CD4-positive, alpha-beta T cell treated with Interleukin-17A for 1 hour (primary cell): ENCODE data around the gene ADSL.

Source experiments
- DNase-seq: peaks from one replicate; pipeline ENCODE4 v3.0.0-alpha.2; 2020

Gene ADSL

GRCh38 chr22:40420341-40421081 lies 74.2 kb downstream of the ADSL start:
- no peak for DNase-seq

DNA sequence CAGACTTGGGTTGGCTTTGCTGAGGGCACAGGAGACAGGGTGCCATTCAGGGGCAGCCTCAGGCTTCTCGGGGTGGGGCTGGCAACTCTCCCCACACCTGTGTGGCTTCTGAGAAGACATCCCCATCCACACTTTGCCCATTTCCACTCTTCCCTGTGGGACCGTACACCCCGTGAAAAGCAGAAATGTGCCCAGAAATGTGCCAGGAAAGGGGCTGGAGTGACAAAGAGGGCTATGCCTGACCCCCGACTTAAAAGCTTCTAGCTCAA lies 74.7 kb downstream of the ADSL start:
- no peak for DNase-seq

- no peak for DNase-seq
Observed at GRCh38 chr22:40421941-40422340, 75.6 kb downstream of the ADSL start.

DNA sequence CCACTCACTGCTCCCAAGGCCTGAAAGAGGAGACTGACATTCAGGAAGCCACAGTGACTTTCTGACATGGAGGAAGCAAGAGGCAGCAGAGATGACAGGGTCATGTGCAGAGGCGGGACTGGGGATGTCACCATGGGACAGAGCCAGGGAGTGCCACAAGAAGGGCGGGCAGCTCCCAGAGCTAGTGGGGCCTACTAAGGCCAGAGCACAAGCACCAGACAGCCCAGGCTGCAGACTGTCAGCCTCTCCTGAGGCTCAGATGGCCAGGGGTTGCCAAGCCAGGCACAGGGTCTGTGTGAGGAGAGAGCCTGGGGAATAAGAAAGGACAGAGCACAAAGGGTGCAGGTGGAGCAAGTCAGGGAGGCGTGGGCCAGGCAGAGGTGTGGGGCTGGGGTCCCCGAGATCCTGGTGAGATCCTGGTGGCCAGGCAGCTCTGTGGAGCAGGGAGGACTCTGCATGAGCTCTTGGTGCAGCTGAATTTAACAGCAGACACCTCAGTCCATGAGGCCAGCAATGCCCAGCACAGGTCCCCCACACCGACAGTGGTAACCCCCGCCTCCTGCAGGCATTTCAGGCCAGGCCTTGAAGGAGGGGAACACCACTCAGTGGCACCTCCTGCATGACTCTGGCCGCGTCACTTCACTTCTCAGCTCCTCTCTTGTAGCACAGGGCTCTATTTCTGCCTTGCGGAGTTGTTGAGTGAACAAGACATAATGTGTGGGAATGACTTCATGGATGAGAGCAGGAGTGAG lies 76.4 kb downstream of the ADSL start:
- no peak for DNase-seq

- no peak for DNase-seq
Observed at GRCh38 chr22:40423310-40423688, 77.0 kb downstream of the ADSL start.

DNA sequence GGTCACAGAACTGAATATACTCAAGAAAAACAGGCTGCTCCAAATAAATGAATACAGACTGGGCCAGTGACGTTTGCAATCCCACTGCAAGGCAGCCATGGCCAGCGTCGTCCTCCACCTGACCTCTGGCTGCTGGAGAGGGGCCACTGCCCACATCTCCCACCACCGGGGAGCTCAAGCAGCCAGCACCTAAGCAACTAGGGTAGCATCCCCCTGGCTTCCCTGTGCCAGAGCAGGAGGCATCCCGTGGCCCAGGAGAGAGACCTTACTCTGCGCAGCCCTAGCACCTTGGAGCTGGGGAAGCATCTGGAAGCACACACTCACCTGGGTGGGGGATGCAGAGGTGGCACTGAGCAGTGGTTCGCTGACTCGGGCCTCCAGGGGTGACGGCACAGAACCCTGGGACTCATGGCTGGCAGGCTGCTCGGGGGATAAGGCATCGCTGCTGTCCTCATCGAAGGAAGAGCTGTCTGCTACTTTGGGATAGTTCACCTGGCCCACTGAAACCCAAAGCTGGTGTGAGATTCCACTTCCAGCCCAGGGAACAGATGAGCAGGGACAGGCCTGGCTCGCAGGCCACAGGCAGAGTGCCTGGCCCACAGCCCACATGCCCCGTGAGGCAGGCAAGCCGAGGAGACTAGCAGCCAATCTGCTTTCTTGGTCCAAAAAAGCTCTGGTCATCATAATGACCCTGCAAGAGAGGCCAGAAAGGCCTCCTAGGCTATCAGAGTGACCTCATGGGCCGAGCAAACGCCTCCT lies 77.8 kb downstream of the ADSL start:
- no peak for DNase-seq

- no peak for DNase-seq
Observed at GRCh38 chr22:40425082-40425481, 78.8 kb downstream of the ADSL start.

- no peak for DNase-seq
Observed at GRCh38 chr22:40426594-40427333, 80.5 kb downstream of the ADSL start.

DNA sequence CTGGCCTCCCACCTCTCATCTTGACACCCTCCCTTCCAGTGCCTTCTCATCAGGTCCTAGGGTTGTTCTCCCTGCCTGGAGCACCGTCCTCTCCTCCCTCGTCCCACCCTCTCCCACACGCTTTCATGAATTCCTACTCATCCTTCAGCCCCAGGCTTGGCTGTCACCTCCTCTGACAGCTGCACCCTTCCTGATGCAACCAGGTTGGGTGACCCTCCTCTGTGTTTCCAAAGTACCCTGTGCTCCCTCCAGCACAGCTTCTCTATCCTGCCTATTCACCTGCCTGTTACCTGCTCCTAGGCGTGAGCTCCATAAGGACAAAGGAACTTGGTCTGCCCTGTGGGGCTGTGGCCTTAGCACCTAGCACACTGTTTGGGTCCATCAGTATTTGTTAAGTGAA lies 82.5 kb downstream of the ADSL start:
- no peak for DNase-seq

DNA sequence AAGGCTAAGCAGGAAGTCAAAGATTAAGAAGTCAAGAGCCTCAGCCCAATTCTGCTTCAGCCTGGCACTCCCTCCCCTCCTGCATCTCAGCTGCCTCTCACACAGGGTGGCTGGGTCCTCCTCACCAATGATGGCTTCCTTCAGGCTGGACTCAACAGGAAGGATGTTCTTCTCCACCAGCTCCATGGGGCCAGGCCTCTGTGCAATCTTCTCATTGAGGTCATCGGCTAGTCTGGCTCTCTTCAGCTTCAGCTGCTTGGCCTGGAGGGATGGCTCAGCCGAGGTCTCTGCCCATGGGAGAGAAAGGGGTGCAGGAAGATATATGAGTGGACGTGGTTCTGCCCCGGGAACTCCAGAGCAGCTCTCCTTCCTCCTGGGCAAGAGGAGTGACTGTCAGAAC lies 83.2 kb downstream of the ADSL start:
- DNase-seq: no peak

DNA sequence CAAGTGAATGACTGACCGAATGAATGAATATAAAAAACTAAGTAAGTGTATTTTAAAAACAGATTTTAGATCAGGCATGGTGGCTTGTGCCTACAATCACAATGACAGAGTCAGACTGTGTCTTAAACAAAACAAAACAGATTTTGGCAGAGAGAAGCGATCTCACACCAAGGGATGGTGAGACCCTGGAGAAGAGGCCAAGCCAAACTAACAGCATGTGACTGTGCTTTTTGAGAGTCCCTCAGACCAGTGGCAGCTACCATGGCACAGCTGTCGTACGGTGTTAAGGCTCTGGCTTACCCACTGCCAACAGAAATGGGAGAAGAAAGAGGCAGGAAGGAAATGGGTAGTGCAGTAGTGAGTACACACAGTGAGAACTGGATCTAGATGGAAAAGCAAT lies 84.7 kb downstream of the ADSL start:
- DNase-seq: no peak

DNA sequence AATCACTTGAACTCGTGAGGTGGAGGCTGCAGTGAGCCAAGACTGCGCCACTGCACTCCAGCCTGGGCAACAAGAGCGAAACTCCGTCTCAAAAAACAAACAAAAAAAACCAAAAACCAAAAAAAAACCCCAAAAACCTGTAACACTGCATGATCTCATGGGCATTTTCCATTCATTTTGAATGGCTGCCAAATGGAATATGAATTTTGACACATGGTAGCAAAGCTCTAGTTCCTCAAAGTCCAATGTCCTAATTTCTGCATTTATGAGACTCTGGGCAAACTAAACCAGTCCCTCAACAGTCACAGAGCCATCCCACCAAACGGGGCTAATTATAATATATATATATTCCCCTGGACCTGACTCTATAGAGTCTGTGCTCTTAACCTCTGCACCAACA lies 85.9 kb downstream of the ADSL start:
- no peak for DNase-seq

DNA sequence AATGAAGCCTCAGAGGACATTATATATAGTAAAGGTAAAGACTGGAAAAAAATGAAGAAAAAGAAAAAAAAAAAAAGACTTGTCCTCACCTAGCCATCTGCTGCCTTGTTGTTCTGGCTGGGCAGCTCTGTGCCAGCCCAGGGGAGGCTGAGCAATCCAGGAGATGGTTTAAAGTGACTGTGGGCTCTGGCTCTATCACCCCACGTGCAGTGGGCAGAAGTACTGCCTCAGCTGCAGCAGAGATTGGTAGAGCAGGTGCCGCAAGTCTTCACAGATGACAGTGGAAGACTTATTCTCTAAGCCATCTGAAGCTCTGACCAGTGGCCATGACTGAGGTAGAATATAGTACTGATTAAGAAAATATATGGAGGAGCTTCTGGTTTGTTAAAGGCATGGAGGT lies 86.3 kb downstream of the ADSL start:
- DNase-seq: no peak

DNA sequence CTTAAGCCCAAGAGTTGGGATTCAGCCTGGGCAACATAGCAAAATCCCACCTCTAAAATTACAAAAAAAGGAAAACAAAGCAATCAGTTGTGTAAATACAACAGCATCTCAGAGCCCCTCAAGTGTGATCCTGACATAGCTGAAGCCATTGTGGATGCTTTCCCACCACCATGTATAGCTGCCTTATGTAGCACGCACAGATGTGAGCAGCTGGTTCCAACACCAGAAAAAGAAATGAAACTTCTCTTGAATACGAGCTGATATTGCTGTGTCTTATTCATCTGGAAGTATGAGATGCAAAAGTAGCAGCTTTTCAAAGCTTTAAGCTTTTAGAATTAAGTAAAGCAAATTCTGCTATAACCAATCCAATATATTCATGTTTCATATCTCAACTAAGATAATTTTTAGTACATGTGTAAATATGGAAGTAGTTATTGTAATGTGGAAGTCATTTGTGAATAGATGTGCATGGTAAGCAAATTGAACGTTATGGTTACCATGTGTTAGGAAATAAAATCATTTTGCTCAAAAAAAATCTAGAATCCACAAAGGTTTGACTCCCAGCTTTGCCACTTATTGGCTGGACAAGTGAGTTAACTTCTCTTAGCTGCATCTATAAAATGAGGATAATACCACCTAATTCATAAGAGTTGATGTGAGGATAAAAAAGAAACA lies 87.3 kb downstream of the ADSL start:
- no peak for DNase-seq

GRCh38 chr22:40434106-40434505 lies 87.8 kb downstream of the ADSL start:
- no peak for DNase-seq

DNA sequence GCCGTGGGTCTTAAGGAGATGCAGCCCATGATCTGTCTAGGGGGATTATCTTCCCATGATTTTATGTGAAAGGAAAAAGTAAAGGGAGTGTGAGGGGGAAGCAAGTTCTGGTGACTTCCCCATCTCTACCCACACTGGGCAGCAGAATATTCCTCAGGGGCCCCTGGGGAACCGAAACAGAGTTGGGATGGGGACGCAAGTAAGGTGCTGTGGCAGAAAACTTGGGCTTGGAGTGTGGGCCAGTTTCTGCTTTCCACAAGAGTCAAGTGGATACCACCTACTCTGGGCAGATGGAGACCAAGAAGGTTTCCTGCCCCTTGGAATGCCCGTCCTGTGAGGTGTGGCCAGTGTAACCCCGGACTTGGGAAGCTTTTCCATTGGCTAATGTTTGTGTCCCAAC lies 88.4 kb downstream of the ADSL start:
- no peak for DNase-seq

GRCh38 chr22:40436505-40437431 lies 90.5 kb downstream of the ADSL start:
- DNase-seq: peak; percentile 71
